MV-4-11 (cell line): ENCODE data around the gene TFAP2B.
A peak's percentile ranks its signal among the peaks of the same experiment; 100 is the strongest.

Experiments
- DNase-seq: peaks from one replicate; lab custom pipeline; 2025; lab: John Stamatoyannopoulos, UW

The TFAP2B gene

GRCh38 chr6:50818673-50819072 lies at the start of gene TFAP2B:
TFAP2B (plus strand) TSS chr6:50818871; CDS start chr6:50818892, 21 bp downstream.
- no peak for DNase-seq

- DNase-seq, result no peak
Measured at GRCh38 chr6:50778696-50779095, 40.0 kb upstream of the TFAP2B start.

- no peak for DNase-seq
Measured at GRCh38 chr6:50780382-50780781, 38.3 kb upstream of the TFAP2B start.

GRCh38 chr6:50785921-50786320 lies 32.8 kb upstream of the TFAP2B start:
- no peak for DNase-seq

- DNase-seq, result peak; percentile 58
Measured at GRCh38 chr6:50791900-50792508, 26.7 kb upstream of the TFAP2B start.

- DNase-seq, result no peak
Measured at GRCh38 chr6:50792771-50793170, 25.9 kb upstream of the TFAP2B start.

GRCh38 chr6:50795574-50795973 lies 23.1 kb upstream of the TFAP2B start:
- DNase-seq, result no peak

- DNase-seq, result no peak
Measured at GRCh38 chr6:50804283-50804682, 14.4 kb upstream of the TFAP2B start.

- no peak for DNase-seq
Measured at GRCh38 chr6:50807035-50807434, 11.6 kb upstream of the TFAP2B start.

- DNase-seq, result no peak
Measured at GRCh38 chr6:50815436-50816114, 3.1 kb upstream of the TFAP2B start.

GRCh38 chr6:50816115-50816675 lies 2.5 kb upstream of the TFAP2B start:
- peak; percentile 26 for DNase-seq

GRCh38 chr6:50816947-50817645 lies 1.6 kb upstream of the TFAP2B start:
- DNase-seq, result no peak

- no peak for DNase-seq
Measured at GRCh38 chr6:50817646-50817950, 1.1 kb upstream of the TFAP2B start.

- no peak for DNase-seq
Measured at GRCh38 chr6:50818020-50818419, 651 bp upstream of the TFAP2B start.

- DNase-seq, result no peak
Measured at GRCh38 chr6:50819466-50819903, 814 bp downstream of the TFAP2B start.

- DNase-seq, result no peak
Measured at GRCh38 chr6:50819904-50820868, 1.5 kb downstream of the TFAP2B start.

GRCh38 chr6:50820869-50821264 lies 2.2 kb downstream of the TFAP2B start:
- DNase-seq, result no peak

GRCh38 chr6:50821441-50822077 lies 2.9 kb downstream of the TFAP2B start:
- DNase-seq, result no peak

GRCh38 chr6:50822078-50822476 lies 3.4 kb downstream of the TFAP2B start:
- no peak for DNase-seq

- no peak for DNase-seq
Measured at GRCh38 chr6:50823094-50823920, 4.6 kb downstream of the TFAP2B start.
